OCI-LY1 (cell line): ENCODE data around the gene ARF3.

Source experiments
- H2AFZ ChIP-seq: fragments of 200-600 bp; sonication (generic), shearing (Covaris generic); 2 replicates; pipeline ENCODE4 v1.6.0; 2014; ENCODE audit warnings: antibody characterized with exemption, mild to moderate bottlenecking, low read length
- H3F3A ChIP-seq: fragments of 200-600 bp; sonication (generic), shearing (Covaris generic); 2 replicates; pipeline ENCODE4 v1.6.0; 2014; ENCODE audit warnings: mild to moderate bottlenecking, antibody characterized with exemption, low read length, moderate library complexity; ENCODE audit not compliant: insufficient read depth
- H3K27ac ChIP-seq: fragments of 200-600 bp; sonication (generic); 2 replicates; pipeline ENCODE4 v1.5.1; 2014; ENCODE audit warnings: low read length, mixed run types, mild to moderate bottlenecking, low read depth; ENCODE audit not compliant: poor library complexity, severe bottlenecking
- H3K27me3 ChIP-seq: fragments of 200-600 bp; sonication (generic); 2 replicates; pipeline ENCODE4 v1.6.0; 2014; ENCODE audit warnings: antibody characterized with exemption, mild to moderate bottlenecking, low read length, moderate library complexity; ENCODE audit not compliant: insufficient read depth
- H3K36me3 ChIP-seq: fragments of 200-600 bp; sonication (generic); 2 replicates; pipeline ENCODE4 v1.6.1; 2014; ENCODE audit warnings: mild to moderate bottlenecking, antibody characterized with exemption, low read length, moderate library complexity, mixed read lengths; ENCODE audit not compliant: insufficient read depth
- H3K4me1 ChIP-seq: fragments of 200-600 bp; sonication (generic); 2 replicates; pipeline ENCODE4 v1.5.1; 2014; ENCODE audit warnings: mild to moderate bottlenecking, low read length, moderate library complexity; ENCODE audit not compliant: insufficient read depth, severe bottlenecking
- H3K4me2 ChIP-seq: fragments of 200-600 bp; sonication (generic), shearing (Covaris generic); 2 replicates; pipeline ENCODE4 v1.6.1; 2014; ENCODE audit warnings: low read length
- H3K4me3 ChIP-seq: fragments of 200-600 bp; sonication (generic); 2 replicates; pipeline ENCODE4 v1.5.1; 2014; ENCODE audit warnings: low read length, low read depth, mild to moderate bottlenecking, mixed read lengths; ENCODE audit not compliant: poor library complexity, severe bottlenecking
- H3K79me2 ChIP-seq: fragments of 200-600 bp; shearing (Covaris generic); 2 replicates; pipeline ENCODE4 v1.6.1; 2016; ENCODE audit warnings: mixed run types, low read length, mixed read lengths; ENCODE audit not compliant: insufficient read depth
- H3K9ac ChIP-seq: fragments of 200-600 bp; sonication (generic), shearing (Covaris generic); 2 replicates; pipeline ENCODE4 v1.6.1; 2014; ENCODE audit warnings: mild to moderate bottlenecking, low read length, mixed read lengths
- H3K9me2 ChIP-seq: fragments of 200-600 bp; sonication (generic), shearing (Covaris generic); 2 replicates; pipeline ENCODE4 v1.6.1; 2014; ENCODE audit warnings: low read depth, mild to moderate bottlenecking, low read length, mixed read lengths
- H3K9me3 ChIP-seq: fragments of 200-600 bp; shearing (Covaris generic); 2 replicates; pipeline ENCODE4 v1.6.1; 2014; ENCODE audit warnings: low read length, mixed read lengths
- H4K20me1 ChIP-seq: fragments of 200-600 bp; sonication (generic), shearing (Covaris generic); 2 replicates; pipeline ENCODE4 v1.6.0; 2016; ENCODE audit warnings: mild to moderate bottlenecking, low read length; ENCODE audit not compliant: insufficient read depth
- CTCF ChIP-seq: fragments of 200-600 bp; sonication (generic), shearing (Covaris generic); IDR thresholded peaks from 2 replicates; pipeline ENCODE4 v1.5.1; 2017; ENCODE audit warnings: mild to moderate bottlenecking, antibody characterized with exemption, low read length, moderate library complexity, mixed read lengths
- EZH2 ChIP-seq: fragments of 200-600 bp; sonication (generic), shearing (Covaris generic); IDR thresholded peaks from 2 replicates; pipeline ENCODE4 v1.8.0; 2017; ENCODE audit warnings: borderline replicate concordance, mixed run types, mild to moderate bottlenecking, antibody characterized with exemption, low read length, moderate library complexity, mixed read lengths

Gene ARF3

GRCh38 chr12:48973531-48973930, 16.2 kb upstream of the ARF3 start:
- Histone ChIP-seq H3K27ac (no peak overlapping the region), H3K4me1 (peaks cover 17% of the 10 kb centered on the region), H3K9me3 (no peaks in the 10 kb centered on the region), H3K27me3 (peaks cover 22% of the 10 kb centered on the region; the same call in 1 of the 2 replicates), H3K9ac (no peak overlapping the region), H3K79me2 (no peaks in the 10 kb centered on the region), H3K36me3 (no peaks in the 10 kb centered on the region), H3K4me2 (no peak overlapping the region), H3K4me3 (no peak overlapping the region), H4K20me1 (no peaks in the 10 kb centered on the region), H3K9me2 (no peaks in the 10 kb centered on the region), H2AFZ (no peak overlapping the region), H3F3A (no peaks in the 10 kb centered on the region)
- TF ChIP-seq CTCF, result no peak
- TF ChIP-seq EZH2, result no peak

- Histone ChIP-seq H3K4me3 (no peak overlapping the region), H3K36me3 (no peaks in the 10 kb centered on the region), H3K4me2 (no peak overlapping the region), H3K27me3 (peaks cover 22% of the 10 kb centered on the region; the same call in 1 of the 2 replicates), H3K9ac (no peak overlapping the region), H3K9me2 (no peaks in the 10 kb centered on the region), H3K79me2 (no peaks in the 10 kb centered on the region), H3K27ac (no peak overlapping the region), H3F3A (no peaks in the 10 kb centered on the region), H3K9me3 (no peaks in the 10 kb centered on the region), H2AFZ (no peak overlapping the region), H4K20me1 (no peaks in the 10 kb centered on the region), H3K4me1 (peaks cover 14% of the 10 kb centered on the region)
- TF ChIP-seq EZH2, result no peak
- no peak for TF ChIP-seq CTCF
Observed at GRCh38 chr12:48972952-48973483, 15.7 kb upstream of the ARF3 start.

GRCh38 chr12:48972213-48972951, 15.1 kb upstream of the ARF3 start:
- no peaks in the 10 kb centered on the region for H3K9me2 ChIP-seq
- no peak overlapping the region for H3K9ac ChIP-seq
- H2AFZ ChIP-seq, result no peak overlapping the region
- peaks cover 8% of the 10 kb centered on the region for H3K4me1 ChIP-seq
- peaks cover 22% of the 10 kb centered on the region; the same call in 1 of the 2 replicates for H3K27me3 ChIP-seq
- H3K9me3 ChIP-seq, result no peaks in the 10 kb centered on the region
- H4K20me1 ChIP-seq, result no peaks in the 10 kb centered on the region
- H3K27ac ChIP-seq, result no peak overlapping the region
- TF ChIP-seq CTCF (no peak), EZH2 (no peak)
- peak overlapping the region; percentile 39; the same call in 1 of the 2 replicates for H3K4me2 ChIP-seq
- no peaks in the 10 kb centered on the region for H3F3A ChIP-seq
- H3K79me2 ChIP-seq, result no peaks in the 10 kb centered on the region
- H3K36me3 ChIP-seq, result no peaks in the 10 kb centered on the region
- H3K4me3 ChIP-seq, result no peak overlapping the region
